ENCODE data around the gene PRKAG1.

The PRKAG1 gene

GRCh38 chr12:48967991-48968390, 50.6 kb downstream of the PRKAG1 start:
- no peak for DNase-seq (ENCODE audit: low spot score)
- TF ChIP-seq, protein P1, sequence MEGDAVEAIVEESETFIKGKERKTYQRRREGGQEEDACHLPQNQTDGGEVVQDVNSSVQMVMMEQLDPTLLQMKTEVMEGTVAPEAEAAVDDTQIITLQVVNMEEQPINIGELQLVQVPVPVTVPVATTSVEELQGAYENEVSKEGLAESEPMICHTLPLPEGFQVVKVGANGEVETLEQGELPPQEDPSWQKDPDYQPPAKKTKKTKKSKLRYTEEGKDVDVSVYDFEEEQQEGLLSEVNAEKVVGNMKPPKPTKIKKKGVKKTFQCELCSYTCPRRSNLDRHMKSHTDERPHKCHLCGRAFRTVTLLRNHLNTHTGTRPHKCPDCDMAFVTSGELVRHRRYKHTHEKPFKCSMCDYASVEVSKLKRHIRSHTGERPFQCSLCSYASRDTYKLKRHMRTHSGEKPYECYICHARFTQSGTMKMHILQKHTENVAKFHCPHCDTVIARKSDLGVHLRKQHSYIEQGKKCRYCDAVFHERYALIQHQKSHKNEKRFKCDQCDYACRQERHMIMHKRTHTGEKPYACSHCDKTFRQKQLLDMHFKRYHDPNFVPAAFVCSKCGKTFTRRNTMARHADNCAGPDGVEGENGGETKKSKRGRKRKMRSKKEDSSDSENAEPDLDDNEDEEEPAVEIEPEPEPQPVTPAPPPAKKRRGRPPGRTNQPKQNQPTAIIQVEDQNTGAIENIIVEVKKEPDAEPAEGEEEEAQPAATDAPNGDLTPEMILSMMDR (IDR thresholded peaks at IDR 0.05; ENCODE audit: extremely low read depth, missing control alignments) = no peak

DNA sequence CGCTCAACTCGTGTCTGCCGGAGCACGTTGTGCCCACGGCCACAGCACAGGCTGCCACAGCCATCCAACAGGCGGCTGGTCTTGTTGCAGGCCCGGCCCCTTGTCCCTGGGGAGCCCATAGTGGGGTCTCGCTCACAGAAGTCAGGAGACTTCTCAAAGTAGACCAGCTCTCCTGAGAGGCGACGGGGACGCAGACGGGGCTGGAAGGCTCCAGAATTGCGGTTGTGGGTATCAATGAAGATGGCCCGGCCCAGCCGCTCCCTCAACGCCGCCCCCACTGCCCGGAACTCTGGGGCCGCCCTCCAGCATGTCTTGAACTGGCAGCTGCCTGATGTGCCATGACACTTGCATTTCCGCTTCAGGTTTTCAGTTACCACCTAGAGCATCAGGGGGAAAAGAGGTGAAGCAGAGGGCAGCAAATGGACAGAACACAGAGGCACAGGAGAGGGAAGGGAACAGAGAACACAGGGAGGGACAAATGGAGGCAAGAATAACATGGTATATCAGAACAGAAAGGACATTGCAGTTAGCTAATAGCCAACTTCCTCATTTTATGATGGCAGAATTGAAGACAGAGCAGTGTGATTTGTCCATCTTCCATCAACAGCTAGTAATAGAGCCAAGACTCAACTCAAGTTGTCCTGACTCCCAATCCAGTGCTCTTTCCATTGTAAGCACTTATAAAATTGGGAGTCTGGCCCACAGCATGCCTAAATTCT, 52.2 kb downstream of the PRKAG1 start:
- peak; percentile 39 for DNase-seq (ENCODE audit: low spot score)
- TF ChIP-seq, protein P1 (IDR thresholded peaks at IDR 0.05; ENCODE audit: extremely low read depth, missing control alignments) = no peak

DNA sequence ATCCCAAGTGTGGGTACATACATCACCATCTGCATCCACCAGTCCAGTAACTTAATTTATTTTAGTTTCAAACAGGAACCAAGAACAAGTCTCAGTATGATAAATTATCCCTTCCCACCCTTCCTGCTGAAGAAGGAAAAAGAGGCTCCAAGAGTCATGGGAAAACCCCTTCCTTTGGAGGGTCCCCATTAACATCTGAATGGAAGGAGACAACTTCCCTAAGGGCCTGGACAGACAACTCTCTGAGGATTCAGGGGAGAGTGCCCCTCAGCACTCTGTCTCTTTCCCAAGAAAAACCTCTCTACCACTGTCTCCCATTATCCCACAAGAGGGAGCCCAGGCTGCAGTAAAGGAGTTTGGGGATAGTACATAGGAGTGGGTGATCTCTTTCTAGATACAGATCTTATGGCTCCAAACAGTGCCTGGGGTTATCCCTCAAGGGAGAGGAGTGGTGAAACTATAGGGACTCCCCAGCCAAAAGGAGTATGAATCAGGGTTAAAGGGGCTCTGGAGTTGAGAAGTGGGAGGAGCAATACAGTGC, 53.2 kb downstream of the PRKAG1 start:
- TF ChIP-seq, protein P1 (IDR thresholded peaks at IDR 0.05; ENCODE audit: extremely low read depth, missing control alignments) = no peak
- DNase-seq (ENCODE audit: low spot score) = peak; percentile 33

DNA sequence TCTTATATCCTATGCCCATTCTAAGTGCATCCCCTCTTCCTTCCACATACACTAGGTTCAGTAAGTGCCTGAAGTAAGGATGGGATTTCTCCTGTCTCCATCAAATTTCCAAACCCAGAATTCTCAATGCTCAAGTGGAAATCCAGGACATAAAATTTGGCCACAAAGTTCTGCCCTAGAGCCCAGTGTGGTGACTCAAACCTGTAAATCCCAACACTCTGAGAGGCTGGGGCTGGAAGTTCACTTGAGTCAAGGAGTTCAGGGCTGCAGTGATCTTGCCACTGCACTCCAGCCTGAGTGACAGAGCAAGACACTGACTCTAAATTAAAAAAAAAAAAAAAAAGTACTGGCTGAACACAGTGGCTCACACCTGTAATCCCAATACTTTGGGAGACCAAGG, 56.8 kb downstream of the PRKAG1 start:
- no peak for DNase-seq (ENCODE audit: low spot score)

DNA sequence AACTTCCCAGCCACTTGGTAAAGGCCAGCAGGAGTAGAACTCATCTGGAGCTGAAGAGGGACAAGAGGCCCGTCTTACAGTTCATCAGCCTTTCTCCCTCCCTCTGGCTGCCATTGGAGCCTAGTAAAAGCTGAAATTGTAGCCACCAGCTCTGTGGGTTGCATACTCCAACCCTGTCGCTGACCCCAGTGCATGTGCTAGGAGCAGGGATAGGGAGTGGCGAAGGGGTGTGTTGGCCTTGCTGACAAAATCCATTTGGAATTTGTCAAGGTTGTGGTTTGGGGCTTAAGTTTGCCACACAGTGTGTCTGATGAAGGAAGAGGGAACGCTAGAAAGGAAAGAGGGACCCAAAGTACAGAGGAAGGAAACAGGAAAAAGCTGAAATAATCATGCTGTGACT, 57.2 kb downstream of the PRKAG1 start:
- TF ChIP-seq, protein P1 (IDR thresholded peaks at IDR 0.05; ENCODE audit: extremely low read depth, missing control alignments) = no peak
- no peak for DNase-seq (ENCODE audit: low spot score)

More for the DNA sequence above, 56.8 kb downstream of the PRKAG1 start:
- TF ChIP-seq, protein P1 (IDR thresholded peaks at IDR 0.05; ENCODE audit: extremely low read depth, missing control alignments) = no peak

GRCh38 chr12:48960834-48961233, 57.7 kb downstream of the PRKAG1 start:
- DNase-seq (ENCODE audit: low spot score) = no peak
- TF ChIP-seq, protein P1 (IDR thresholded peaks at IDR 0.05; ENCODE audit: extremely low read depth, missing control alignments) = no peak

DNA sequence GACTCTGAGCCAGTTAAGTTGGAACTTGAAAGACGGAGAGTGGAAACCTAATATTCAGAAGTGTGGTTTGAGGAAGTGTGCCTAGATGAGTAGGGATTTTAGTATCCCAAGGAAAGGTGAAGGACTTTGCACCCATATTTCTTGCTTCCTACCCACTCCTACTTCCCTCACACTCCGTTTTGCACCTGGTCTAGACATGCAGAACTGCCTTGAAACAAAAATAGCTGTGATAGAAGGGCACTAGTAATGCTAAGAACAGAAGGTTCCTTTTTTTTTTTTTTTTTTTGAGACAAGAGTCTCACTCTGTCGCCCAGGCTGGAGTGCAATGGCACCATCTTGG, 60.6 kb downstream of the PRKAG1 start:
- TF ChIP-seq, protein P1 (IDR thresholded peaks at IDR 0.05; ENCODE audit: extremely low read depth, missing control alignments) = no peak
- DNase-seq (ENCODE audit: low spot score) = no peak
